ENCODE results near the gene TOP2A. TPM values are rescaled to one million over a fixed set of nuclear protein-coding genes. Genes with fewer than 3 reads are reported as not detected.
"Not testable (repeated sequence)": the region's sequence is repeated elsewhere in the genome, so short reads cannot be mapped to it uniquely, and the experiment has no call there.

TOP2A gene
- total RNA-seq, 1 donor from 2014 or later, result 16.9 TPM

DNA sequence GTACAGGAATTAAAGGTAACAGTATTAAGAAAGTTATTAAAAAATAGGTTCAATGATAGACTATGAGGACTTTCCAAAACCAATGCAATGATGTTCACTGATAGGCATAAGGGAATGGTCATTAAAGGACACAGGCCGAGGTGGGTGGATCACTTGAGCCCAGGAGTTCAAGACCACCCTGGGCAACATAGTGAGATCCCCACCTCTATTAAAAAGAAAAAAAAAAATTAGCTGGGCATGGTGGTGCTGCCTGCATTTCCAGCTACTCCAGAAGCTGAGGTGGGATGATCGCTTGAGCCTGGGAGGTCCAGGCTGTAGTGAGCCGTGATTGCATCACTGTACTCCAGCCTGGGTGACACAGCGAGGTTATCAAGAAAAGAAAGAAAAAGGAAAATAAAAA lies 5.9 kb downstream of the TOP2A start:
- H3K36me3 ChIP-seq, result no peaks in the 10 kb centered on the region
- no peak for DNase-seq (ENCODE audit: extremely low spot score in 2 of 2)
- H3K27ac ChIP-seq, result no peak overlapping the region
- H3K27me3 ChIP-seq, result no peaks in the 10 kb centered on the region
- no peak overlapping the region for H3K4me3 ChIP-seq
- no peaks in the 10 kb centered on the region for H3K4me1 ChIP-seq
- no peaks in the 10 kb centered on the region for H3K9me3 ChIP-seq
- intact Hi-C loops (cut with DNase I), result loop anchor here (10.0 kb wide), 1 partner anchor 47 kb away; the partner anchor contains the start of gene GJD3
- TF ChIP-seq POLR2A (IDR thresholded peaks at IDR 0.05) (no peak), POLR2AphosphoS5 (IDR thresholded peaks at IDR 0.05; ENCODE audit: insufficient read depth in 1 of 2, low read depth in 1 of 2) (no peak)
- TF ChIP-seq, protein P1, sequence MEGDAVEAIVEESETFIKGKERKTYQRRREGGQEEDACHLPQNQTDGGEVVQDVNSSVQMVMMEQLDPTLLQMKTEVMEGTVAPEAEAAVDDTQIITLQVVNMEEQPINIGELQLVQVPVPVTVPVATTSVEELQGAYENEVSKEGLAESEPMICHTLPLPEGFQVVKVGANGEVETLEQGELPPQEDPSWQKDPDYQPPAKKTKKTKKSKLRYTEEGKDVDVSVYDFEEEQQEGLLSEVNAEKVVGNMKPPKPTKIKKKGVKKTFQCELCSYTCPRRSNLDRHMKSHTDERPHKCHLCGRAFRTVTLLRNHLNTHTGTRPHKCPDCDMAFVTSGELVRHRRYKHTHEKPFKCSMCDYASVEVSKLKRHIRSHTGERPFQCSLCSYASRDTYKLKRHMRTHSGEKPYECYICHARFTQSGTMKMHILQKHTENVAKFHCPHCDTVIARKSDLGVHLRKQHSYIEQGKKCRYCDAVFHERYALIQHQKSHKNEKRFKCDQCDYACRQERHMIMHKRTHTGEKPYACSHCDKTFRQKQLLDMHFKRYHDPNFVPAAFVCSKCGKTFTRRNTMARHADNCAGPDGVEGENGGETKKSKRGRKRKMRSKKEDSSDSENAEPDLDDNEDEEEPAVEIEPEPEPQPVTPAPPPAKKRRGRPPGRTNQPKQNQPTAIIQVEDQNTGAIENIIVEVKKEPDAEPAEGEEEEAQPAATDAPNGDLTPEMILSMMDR (IDR thresholded peaks at IDR 0.05), result no peak

DNA sequence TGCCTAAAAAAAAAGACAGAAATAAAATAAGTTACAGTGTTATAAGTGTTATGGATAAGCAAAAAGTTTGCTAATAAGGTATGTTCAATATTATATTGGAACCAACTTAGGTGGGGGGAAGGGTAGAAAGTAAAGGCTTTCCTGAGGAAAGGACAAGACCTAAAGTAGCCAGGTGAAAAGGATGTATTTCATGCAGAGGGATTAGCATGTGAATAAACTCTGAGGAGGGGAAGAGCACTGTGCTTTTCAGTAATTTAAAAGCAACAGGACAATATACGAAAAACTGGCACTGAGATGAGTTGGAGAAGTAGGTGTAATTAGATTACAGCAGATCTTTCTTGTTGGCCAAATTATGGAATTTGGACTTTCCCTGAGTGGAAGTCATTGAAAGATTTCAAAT lies 7.6 kb downstream of the TOP2A start:
- Histone ChIP-seq H3K9me3 (no peaks in the 10 kb centered on the region), H3K27ac (no peak overlapping the region), H3K27me3 (no peaks in the 10 kb centered on the region), H3K4me3 (no peak overlapping the region), H3K36me3 (no peaks in the 10 kb centered on the region), H3K4me1 (no peaks in the 10 kb centered on the region)
- TF ChIP-seq, protein P1 (IDR thresholded peaks at IDR 0.05), result no peak
- TF ChIP-seq POLR2A (IDR thresholded peaks at IDR 0.05) (no peak), POLR2AphosphoS5 (IDR thresholded peaks at IDR 0.05; ENCODE audit: insufficient read depth in 1 of 2, low read depth in 1 of 2) (no peak)
- DNase-seq (ENCODE audit: extremely low spot score in 2 of 2), result no peak
- intact Hi-C loops (cut with DNase I), result loop anchor here (10.0 kb wide), 1 partner anchor 45 kb away; the partner anchor contains the start of gene GJD3

DNA sequence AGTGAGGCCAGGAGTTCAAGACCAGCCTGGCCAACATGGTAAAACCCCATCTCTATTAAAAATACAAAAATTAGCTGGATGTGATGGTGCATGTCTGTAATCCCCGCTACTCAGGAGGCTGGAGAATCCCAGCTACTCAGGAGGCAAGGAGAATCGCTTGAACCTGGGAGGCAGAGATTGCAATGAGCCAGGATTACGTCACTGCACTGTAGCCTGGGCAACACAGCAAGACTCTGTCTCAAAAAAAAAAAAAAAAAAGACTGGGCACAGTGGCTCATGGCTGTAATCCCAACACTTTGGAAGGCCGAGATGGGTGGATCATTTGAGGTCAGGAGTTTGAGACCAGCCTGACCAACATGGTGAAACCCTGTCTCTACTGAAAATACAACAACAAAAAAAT lies 8.2 kb downstream of the TOP2A start:
- H3K9me3 ChIP-seq; H3K36me3 ChIP-seq; intact Hi-C loops (cut with DNase I); H3K4me3 ChIP-seq; H3K4me1 ChIP-seq; H3K27me3 ChIP-seq; DNase-seq (ENCODE audit: extremely low spot score in 2 of 2); H3K27ac ChIP-seq: not testable (repeated sequence)

DNA sequence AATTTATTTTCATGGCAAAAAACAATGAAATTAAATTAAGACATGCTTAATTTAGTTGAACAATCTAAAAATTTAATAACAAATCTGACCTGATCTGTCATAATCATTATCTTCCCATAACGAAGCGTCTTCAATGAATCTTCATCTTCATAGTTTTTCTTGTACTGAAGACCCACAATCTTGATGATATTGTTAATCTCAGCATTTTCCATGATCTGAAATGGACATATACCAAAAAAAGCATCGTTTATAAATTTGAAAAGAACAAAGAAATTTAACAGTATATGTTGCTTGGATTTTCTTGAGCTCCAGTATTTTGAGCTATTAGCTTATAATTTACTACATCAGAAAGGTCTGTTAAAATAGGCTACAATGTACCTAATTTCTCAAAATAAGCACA lies 10.2 kb downstream of the TOP2A start:
- Histone ChIP-seq H3K27ac (no peak overlapping the region), H3K36me3 (no peaks in the 10 kb centered on the region), H3K4me1 (no peaks in the 10 kb centered on the region), H3K27me3 (no peaks in the 10 kb centered on the region), H3K9me3 (no peaks in the 10 kb centered on the region), H3K4me3 (no peak overlapping the region)
- TF ChIP-seq POLR2A (IDR thresholded peaks at IDR 0.05) (no peak), POLR2AphosphoS5 (IDR thresholded peaks at IDR 0.05; ENCODE audit: insufficient read depth in 1 of 2, low read depth in 1 of 2) (no peak)
- TF ChIP-seq, protein P1 (IDR thresholded peaks at IDR 0.05), result no peak
- intact Hi-C loops (cut with DNase I), result no loop called here
- DNase-seq (ENCODE audit: extremely low spot score in 2 of 2), result no peak

DNA sequence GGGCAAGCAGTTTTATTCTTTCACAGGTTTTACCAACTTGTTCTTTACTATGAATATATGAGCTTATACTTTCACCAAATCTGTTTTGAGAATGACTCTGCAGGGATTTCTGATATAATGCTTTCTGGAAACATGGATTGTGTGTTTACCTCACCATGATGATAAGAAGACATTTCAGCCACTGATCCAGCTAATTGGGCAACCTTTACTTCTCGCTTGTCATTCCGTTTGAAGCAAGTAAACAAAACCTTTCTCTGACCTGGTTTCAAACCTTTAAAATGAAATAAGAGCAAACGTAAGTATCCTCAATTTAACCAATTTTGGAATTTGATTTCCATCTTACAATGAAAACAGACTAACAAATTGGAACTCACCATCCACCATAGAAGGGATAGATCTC lies 13.7 kb downstream of the TOP2A start:
- Histone ChIP-seq H3K4me1 (no peaks in the 10 kb centered on the region), H3K9me3 (no peaks in the 10 kb centered on the region), H3K4me3 (no peak overlapping the region), H3K27ac (no peak overlapping the region), H3K36me3 (no peaks in the 10 kb centered on the region), H3K27me3 (no peaks in the 10 kb centered on the region)
- no peak for TF ChIP-seq POLR2AphosphoS5 (IDR thresholded peaks at IDR 0.05; ENCODE audit: insufficient read depth in 1 of 2, low read depth in 1 of 2)
- TF ChIP-seq, protein P1 (IDR thresholded peaks at IDR 0.05), result no peak
- no peak for TF ChIP-seq POLR2A (IDR thresholded peaks at IDR 0.05)
- intact Hi-C loops (cut with DNase I), result no loop called here
- no peak for DNase-seq (ENCODE audit: extremely low spot score in 2 of 2)

DNA sequence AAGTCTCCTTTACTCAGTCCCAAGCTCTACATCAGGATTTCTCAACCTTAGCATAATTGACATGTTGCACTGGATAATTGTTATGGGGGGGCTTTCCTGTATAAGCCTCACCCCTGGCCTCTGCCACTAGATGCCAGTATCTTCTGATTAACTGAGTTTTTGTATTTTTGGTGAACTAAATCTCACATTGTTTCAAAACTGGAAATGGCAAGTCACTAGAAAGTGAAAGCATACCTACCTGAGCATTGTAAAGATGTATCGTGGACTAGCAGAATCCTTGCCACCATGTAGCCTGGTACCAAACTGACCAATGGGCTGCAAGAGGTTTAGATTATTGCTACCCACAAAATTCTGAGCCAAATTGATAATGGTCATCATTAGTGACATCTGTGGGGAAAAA lies 15.0 kb downstream of the TOP2A start:
- Histone ChIP-seq H3K27ac (no peak overlapping the region), H3K36me3 (no peaks in the 10 kb centered on the region), H3K4me1 (no peaks in the 10 kb centered on the region), H3K9me3 (no peaks in the 10 kb centered on the region), H3K4me3 (no peak overlapping the region), H3K27me3 (no peaks in the 10 kb centered on the region)
- intact Hi-C loops (cut with DNase I), result no loop called here
- DNase-seq (ENCODE audit: extremely low spot score in 2 of 2), result no peak
- TF ChIP-seq, protein P1 (IDR thresholded peaks at IDR 0.05), result no peak
- TF ChIP-seq POLR2A (IDR thresholded peaks at IDR 0.05), result no peak
- no peak for TF ChIP-seq POLR2AphosphoS5 (IDR thresholded peaks at IDR 0.05; ENCODE audit: insufficient read depth in 1 of 2, low read depth in 1 of 2)

Data from vagina (tissue), 2 donors.